Measurements from ENCODE around the gene ZNF532. TPM values are rescaled to one million over a fixed set of nuclear protein-coding genes. Genes with fewer than 3 reads are reported as not detected.

Gene ZNF532
- total RNA-seq, 1 donor: 49.6 TPM

DNA sequence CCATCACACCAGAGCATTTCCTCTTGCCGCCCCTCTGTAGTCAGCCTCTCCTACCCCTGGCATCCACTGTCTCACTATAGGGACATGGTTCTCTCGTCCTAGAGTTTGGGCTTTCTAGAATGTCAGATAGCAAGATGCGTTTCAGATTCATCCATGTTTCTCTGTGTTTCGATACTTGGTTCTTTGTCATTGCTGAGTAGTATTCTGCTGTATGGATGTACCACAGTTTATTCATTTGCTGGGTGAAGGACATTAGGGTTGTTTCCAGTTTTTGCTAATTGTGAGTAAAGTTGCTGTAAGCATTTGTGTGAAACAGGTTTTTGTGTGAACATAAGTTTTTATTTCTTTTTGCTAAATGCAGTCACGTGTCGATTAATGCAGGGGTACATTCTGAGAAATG lies 3.8 kb downstream of the ZNF532 start:
- no peak overlapping the region for H3K4me2 ChIP-seq (ENCODE audit: insufficient read depth, low read length)
- no peak overlapping the region for H2AFZ ChIP-seq (ENCODE audit: low read length)
- peaks cover 6% of the 10 kb centered on the region for H4K20me1 ChIP-seq (ENCODE audit: insufficient read depth, low read length)
- no peaks in the 10 kb centered on the region for H3K9me3 ChIP-seq (ENCODE audit: low read depth, low read length)
- peaks cover 89% of the 10 kb centered on the region for H3K79me2 ChIP-seq (ENCODE audit: insufficient read depth, low read length)
- H3K4me1 ChIP-seq (ENCODE audit: insufficient read depth, low read length): peaks cover 42% of the 10 kb centered on the region
- TF ChIP-seq, protein P1, sequence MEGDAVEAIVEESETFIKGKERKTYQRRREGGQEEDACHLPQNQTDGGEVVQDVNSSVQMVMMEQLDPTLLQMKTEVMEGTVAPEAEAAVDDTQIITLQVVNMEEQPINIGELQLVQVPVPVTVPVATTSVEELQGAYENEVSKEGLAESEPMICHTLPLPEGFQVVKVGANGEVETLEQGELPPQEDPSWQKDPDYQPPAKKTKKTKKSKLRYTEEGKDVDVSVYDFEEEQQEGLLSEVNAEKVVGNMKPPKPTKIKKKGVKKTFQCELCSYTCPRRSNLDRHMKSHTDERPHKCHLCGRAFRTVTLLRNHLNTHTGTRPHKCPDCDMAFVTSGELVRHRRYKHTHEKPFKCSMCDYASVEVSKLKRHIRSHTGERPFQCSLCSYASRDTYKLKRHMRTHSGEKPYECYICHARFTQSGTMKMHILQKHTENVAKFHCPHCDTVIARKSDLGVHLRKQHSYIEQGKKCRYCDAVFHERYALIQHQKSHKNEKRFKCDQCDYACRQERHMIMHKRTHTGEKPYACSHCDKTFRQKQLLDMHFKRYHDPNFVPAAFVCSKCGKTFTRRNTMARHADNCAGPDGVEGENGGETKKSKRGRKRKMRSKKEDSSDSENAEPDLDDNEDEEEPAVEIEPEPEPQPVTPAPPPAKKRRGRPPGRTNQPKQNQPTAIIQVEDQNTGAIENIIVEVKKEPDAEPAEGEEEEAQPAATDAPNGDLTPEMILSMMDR (IDR thresholded peaks at IDR 0.05; ENCODE audit: extremely low read depth, low read depth, low read length): no peak
- peak; percentile 42 for DNase-seq (ENCODE audit: insufficient read length, low spot score, missing footprints)
- H3K4me3 ChIP-seq (ENCODE audit: insufficient read depth, low read length): no peak overlapping the region
- peaks cover 48% of the 10 kb centered on the region for H3K36me3 ChIP-seq (ENCODE audit: insufficient read depth, low read length)
- H3K27me3 ChIP-seq (ENCODE audit: insufficient read depth, low read length): no peaks in the 10 kb centered on the region
- no peak overlapping the region for H3K27ac ChIP-seq (ENCODE audit: low read depth, low read length)

DNA sequence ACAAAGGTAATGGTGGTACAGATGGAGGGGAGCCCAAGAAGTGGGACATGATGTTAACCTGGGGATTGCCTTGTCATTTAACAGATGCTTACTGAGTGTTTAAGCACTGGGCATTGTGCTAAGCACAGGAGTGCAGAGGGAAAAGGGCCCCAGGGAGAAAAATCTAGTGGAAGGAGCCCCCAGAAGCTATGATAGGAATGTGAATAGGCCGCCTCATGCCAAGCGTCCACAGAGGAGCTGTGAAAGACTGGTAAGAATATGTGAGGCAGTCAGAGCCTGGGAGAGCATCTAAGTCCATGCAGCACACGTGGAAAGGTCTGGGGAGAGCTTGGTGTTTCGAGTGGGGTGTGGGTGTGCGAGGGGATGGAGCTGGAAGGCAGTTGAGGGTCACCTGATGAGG lies 5.5 kb downstream of the ZNF532 start:
- H4K20me1 ChIP-seq (ENCODE audit: insufficient read depth, low read length): peaks cover 6% of the 10 kb centered on the region
- H3K4me1 ChIP-seq (ENCODE audit: insufficient read depth, low read length): peaks cover 35% of the 10 kb centered on the region
- peaks cover 91% of the 10 kb centered on the region for H3K79me2 ChIP-seq (ENCODE audit: insufficient read depth, low read length)
- H3K4me2 ChIP-seq (ENCODE audit: insufficient read depth, low read length): no peak overlapping the region
- H3K4me3 ChIP-seq (ENCODE audit: insufficient read depth, low read length): no peak overlapping the region
- TF ChIP-seq, protein P1 (IDR thresholded peaks at IDR 0.05; ENCODE audit: extremely low read depth, low read depth, low read length): no peak
- peaks cover 62% of the 10 kb centered on the region for H3K36me3 ChIP-seq (ENCODE audit: insufficient read depth, low read length)
- H2AFZ ChIP-seq (ENCODE audit: low read length): no peak overlapping the region
- peak; percentile 45 for DNase-seq (ENCODE audit: insufficient read length, low spot score, missing footprints)
- H3K9me3 ChIP-seq (ENCODE audit: low read depth, low read length): no peaks in the 10 kb centered on the region
- H3K27ac ChIP-seq (ENCODE audit: low read depth, low read length): no peak overlapping the region
- no peaks in the 10 kb centered on the region for H3K27me3 ChIP-seq (ENCODE audit: insufficient read depth, low read length)

DNA sequence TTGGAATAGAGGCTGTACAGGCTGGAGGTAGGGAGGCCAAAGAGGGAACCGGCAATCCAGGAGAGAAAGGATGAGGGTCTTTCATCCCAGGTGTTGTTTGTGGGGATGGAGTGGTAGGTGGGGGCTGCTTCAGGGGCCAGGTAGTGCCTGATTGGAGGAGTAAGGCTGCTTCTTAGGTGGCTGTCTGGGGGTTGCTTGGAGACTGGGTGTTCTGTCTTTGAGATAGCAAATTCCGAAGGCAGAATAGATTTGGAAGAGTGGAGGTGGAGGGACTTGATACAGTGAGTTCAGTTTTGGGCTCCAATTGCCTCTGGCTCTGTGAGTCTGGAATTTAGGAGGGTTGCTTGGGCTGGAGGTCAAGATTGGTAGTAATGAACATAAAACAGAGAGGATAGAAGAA lies 5.9 kb downstream of the ZNF532 start:
- Histone ChIP-seq H3K79me2 (ENCODE audit: insufficient read depth, low read length) (peaks cover 91% of the 10 kb centered on the region), H3K4me1 (ENCODE audit: insufficient read depth, low read length) (peaks cover 30% of the 10 kb centered on the region), H3K4me3 (ENCODE audit: insufficient read depth, low read length) (no peak overlapping the region), H4K20me1 (ENCODE audit: insufficient read depth, low read length) (peaks cover 8% of the 10 kb centered on the region), H3K36me3 (ENCODE audit: insufficient read depth, low read length) (peaks cover 62% of the 10 kb centered on the region), H3K27ac (ENCODE audit: low read depth, low read length) (no peak overlapping the region), H3K9me3 (ENCODE audit: low read depth, low read length) (no peaks in the 10 kb centered on the region), H2AFZ (ENCODE audit: low read length) (no peak overlapping the region), H3K27me3 (ENCODE audit: insufficient read depth, low read length) (no peaks in the 10 kb centered on the region), H3K4me2 (ENCODE audit: insufficient read depth, low read length) (no peak overlapping the region)
- TF ChIP-seq, protein P1 (IDR thresholded peaks at IDR 0.05; ENCODE audit: extremely low read depth, low read depth, low read length): no peak
- peak; percentile 45 for DNase-seq (ENCODE audit: insufficient read length, low spot score, missing footprints)

DNA sequence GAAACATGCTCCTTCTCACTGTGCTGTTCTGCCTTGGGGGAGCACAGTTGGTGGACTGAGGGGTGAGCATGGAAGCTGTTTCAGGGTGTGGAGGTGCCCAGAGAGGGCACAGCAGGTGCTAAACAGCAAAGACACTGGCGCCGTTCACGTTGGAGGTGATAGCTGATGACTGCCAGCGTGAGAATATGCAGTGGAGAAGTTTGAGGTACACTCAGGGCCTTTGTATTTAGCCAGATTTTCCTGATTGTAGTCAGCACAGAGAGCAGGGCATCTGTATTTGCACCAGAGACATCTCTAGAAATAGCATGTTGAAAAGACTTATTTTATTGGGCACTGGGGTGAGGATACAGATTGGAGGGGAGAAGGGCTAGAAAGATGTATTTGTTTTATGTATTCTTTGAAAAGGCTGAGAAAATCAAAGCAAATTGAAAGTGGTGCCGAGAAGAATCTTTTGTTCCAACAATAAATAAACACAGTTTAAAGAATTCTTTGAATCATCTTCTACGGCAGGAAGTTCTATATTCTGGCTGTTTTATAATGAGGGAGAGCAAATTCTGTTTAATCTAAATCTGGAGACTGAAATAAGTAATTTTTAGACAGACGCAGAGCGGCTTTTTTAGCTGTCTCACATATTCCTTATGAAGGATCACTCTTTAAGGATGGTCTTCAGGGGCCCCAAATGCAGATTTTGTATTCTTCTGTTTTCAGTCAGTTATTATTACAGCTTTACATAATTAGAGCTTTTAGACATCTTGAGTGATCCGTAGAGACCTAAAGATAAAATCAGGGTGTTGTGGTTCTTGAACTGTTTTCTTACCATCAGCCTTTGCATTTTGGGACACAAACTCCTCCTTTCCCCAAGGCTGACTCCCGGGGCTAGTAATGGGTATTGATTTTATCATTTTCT lies 7.1 kb downstream of the ZNF532 start:
- Histone ChIP-seq H3K4me3 (ENCODE audit: insufficient read depth, low read length) (peak overlapping the region; percentile 26), H3K27ac (ENCODE audit: low read depth, low read length) (peak overlapping the region; percentile 70), H2AFZ (ENCODE audit: low read length) (peak overlapping the region; percentile 56), H3K4me2 (ENCODE audit: insufficient read depth, low read length) (peak overlapping the region; percentile 74), H3K9me3 (ENCODE audit: low read depth, low read length) (no peaks in the 10 kb centered on the region), H4K20me1 (ENCODE audit: insufficient read depth, low read length) (peaks cover 8% of the 10 kb centered on the region), H3K36me3 (ENCODE audit: insufficient read depth, low read length) (peaks cover 60% of the 10 kb centered on the region), H3K4me1 (ENCODE audit: insufficient read depth, low read length) (peaks cover 20% of the 10 kb centered on the region), H3K27me3 (ENCODE audit: insufficient read depth, low read length) (no peaks in the 10 kb centered on the region), H3K79me2 (ENCODE audit: insufficient read depth, low read length) (peaks cover 88% of the 10 kb centered on the region)
- peak; percentile 78 for DNase-seq (ENCODE audit: insufficient read length, low spot score, missing footprints)
- TF ChIP-seq, protein P1 (IDR thresholded peaks at IDR 0.05; ENCODE audit: extremely low read depth, low read depth, low read length): no peak

Measured in osteoblast (primary cell).